Body of pancreas (tissue), 4 donors: ENCODE results near the gene SLCO1B1.

ENCODE experiments used
- CTCF ChIP-seq, 7 experiments: fragments of 450-650 bp in 4 of 7; fragments of 200-600 bp in 3 of 7; sonication (generic) in 3 of 7; IDR thresholded peaks; one replicate each; pipeline ENCODE4 v1.5.1; 2016 to 2019; ENCODE audit warnings: antibody characterized with exemption in 7 of 7
- POLR2A ChIP-seq, 3 donors: fragments of 450-650 bp; IDR thresholded peaks; one replicate each; pipeline ENCODE4 v1.6.1; 2016; ENCODE audit warnings: antibody characterized with exemption in 3 of 3, mild to moderate bottlenecking in 2 of 3

- no peak for TF ChIP-seq CTCF (IDR thresholded peaks at IDR 0.05)
- no peak for TF ChIP-seq POLR2A (IDR thresholded peaks at IDR 0.05)
Measured at GRCh38 chr12:21264232-21264631, 133.2 kb downstream of the SLCO1B1 start.
